GM21526 (cell line): Measurements from ENCODE around the gene NUP85.
"Not testable (repeated sequence)": the region's sequence is repeated elsewhere in the genome, so short reads cannot be mapped to it uniquely, and the experiment has no call there.

Experiments
- ATAC-seq: cut with Tn5 transposase; IDR thresholded peaks from one replicate; pipeline ENCODE4 v1.9.1; 2021; ENCODE audit warnings: moderate library complexity; ENCODE audit not compliant: unreplicated experiment, low FRiP score

The NUP85 gene, protein sequence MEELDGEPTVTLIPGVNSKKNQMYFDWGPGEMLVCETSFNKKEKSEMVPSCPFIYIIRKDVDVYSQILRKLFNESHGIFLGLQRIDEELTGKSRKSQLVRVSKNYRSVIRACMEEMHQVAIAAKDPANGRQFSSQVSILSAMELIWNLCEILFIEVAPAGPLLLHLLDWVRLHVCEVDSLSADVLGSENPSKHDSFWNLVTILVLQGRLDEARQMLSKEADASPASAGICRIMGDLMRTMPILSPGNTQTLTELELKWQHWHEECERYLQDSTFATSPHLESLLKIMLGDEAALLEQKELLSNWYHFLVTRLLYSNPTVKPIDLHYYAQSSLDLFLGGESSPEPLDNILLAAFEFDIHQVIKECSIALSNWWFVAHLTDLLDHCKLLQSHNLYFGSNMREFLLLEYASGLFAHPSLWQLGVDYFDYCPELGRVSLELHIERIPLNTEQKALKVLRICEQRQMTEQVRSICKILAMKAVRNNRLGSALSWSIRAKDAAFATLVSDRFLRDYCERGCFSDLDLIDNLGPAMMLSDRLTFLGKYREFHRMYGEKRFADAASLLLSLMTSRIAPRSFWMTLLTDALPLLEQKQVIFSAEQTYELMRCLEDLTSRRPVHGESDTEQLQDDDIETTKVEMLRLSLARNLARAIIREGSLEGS

DNA sequence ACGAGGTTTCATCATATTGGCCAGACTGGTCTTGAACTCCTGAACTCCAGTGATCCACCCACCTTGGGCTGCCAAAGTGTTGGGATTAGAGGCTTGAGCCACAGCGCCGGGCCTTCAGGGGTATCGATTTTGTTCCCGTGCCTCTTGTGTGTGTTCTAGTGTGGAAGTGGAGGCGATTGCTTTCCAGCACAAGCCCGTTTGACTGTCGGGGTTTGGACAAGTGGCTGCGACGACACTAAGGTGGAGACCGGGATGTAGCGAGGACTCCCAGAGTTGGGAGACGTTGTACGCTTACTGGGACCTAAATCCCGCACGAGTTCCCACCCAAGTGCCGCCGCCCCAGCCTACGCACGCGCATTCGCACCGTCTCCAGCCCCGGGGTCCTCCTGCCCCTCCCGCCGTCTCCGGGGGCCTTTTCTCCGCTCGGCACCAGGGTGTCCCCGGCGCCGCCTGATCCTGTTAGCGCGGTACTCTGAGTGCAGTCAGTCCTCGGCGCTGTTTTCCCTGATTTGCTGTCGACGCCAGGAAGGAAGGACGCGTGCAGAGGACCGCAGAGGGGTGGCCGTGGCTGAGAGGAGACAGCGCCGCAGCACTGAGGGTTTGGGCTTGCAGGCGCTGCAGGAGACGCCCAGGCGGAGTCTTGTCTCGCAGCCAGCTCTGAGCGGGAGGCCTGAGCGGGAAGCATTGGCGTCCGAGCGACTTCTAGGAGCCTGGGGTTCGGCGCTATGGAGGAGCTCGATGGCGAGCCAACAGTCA, at the start of gene NUP85:
NUP85 (plus strand) TSS at position 643 of the 756 bp plus-strand sequence; CDS start at position 726, 83 bp downstream.
- ATAC-seq, result peak; percentile 60

DNA sequence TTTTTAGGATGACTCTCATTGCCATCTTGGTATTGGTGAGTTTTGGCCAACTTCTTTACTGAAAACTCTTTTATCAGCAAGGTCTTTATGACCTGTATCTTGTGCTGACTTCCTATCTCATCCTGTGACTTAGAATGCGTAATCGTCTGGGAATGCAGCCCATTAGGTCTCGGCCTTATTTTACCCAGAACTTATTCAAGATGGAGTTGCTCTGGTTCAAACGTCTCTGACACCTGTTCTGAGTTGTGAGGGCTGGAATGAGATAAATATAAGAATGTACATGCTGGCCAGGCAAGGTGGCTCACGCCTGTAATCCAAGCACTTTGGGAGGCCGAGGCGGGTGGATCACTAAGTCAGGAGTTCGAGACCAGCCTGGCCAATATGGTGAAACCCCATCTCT, 47.0 kb upstream of the NUP85 start:
- not testable (repeated sequence) for ATAC-seq

DNA sequence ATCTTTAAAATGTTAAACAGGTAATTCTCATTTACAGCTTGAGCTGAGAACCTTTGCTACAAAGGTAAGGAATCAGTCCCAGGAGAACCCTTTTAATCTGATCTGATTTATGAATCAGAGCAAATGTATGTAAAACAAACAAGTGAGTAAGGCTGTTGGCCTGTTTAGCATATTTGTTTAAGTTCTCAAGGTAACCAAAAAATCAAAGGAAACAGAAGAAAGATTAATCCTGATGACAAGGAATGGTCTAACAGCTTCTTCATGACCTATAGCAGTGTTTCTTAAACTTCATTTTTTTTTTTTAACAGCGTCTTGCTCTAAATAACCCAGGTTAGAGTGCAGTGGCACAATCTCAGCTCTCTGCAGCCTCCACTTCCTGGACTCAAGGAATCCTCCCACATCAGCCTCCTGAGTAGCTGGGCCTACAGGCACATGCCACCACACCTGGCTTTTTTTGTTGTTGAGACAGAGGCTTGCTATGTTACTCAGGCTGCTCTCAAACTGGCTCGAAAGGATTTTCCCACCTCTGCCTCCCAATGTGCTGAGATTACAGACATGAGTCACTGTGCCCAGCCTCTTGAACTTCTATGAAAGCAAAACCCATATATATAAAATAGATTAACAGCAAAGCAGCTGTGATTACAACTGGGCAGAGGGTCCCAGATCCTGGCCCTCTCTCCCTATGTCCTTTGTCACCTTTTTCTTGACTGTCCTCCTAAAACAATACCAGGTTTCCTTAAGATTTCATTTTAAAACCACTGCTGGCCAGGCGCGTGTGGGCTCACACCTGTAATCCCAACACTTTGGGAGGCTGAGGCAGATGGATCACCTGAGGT, 46.1 kb upstream of the NUP85 start:
- ATAC-seq, result no peak

DNA sequence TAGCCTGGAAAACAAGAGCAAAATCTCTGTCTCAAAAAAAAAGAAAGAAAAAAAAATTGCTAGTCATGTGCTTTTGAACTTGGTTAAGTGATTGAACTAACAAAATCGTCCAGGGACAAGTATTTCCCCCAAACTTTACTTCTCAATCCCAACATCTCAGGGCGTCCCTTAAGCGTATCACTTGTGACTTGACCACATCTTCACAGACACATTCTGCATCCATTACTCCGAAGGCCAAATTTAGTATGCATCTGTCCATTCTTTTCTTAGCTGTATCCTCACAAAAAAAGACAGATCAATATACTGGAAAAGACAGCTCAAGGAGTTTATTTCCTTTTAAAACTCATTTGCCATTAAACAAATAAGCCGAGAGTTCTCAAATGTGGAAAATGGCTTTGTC, 45.3 kb upstream of the NUP85 start:
- no peak for ATAC-seq

DNA sequence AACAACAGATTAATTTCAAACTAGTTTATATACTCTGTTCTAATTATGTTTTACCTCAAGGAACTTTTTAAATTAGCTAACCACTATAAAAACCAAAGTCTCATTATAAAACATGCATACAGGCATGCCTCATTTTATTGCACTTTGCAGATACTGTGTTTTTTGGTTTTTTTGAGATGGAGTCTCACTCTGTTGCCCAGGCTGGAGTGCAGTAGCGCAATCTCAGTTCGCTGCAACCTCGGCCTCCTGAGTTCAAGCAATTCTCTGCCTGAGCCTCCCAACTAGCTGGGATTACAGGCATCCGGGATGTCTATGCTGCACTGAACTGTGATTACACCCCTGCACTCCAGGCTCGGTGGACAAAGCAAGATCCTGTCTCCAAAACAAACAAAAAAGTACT, 42.4 kb upstream of the NUP85 start:
- ATAC-seq, result no peak

DNA sequence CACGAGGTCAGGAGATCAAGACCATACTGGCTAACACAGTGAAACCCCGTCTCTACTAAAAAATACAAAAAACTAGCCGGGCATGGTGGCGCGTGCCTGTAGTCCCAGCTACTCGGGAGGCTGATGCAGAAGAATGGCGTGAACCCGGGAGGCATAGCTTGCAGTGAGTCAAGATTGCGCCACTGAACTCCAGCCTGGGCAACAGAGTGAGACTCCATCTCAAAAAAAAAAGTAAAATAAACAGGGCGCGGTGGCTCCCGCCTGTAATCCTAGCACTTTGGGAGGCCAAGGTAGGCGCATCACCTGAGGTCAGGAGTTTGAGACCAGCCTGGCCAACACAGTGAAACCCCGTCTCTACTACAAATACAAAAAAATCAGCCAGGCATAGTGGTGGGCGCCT, 40.9 kb upstream of the NUP85 start:
- not testable (repeated sequence) for ATAC-seq

DNA sequence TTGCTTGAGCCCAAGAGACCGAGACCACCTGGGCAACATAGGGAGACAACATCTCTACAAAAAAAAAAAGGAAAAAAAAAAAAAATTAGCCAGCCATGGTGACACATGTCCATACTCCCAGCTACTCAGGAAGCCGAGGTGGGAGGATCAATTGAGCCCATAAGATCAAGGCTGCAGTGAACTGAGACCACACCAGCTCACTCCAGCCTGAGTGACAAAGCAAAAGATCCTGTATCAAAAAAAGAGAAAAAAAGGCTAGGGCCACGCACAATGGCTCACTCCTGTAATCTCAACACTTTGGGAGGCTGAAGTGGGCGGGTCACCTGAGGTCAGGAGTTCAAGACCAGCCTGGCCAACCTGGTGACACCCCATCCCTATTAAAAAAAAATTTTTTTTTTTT, 36.5 kb upstream of the NUP85 start:
- ATAC-seq, result no peak

DNA sequence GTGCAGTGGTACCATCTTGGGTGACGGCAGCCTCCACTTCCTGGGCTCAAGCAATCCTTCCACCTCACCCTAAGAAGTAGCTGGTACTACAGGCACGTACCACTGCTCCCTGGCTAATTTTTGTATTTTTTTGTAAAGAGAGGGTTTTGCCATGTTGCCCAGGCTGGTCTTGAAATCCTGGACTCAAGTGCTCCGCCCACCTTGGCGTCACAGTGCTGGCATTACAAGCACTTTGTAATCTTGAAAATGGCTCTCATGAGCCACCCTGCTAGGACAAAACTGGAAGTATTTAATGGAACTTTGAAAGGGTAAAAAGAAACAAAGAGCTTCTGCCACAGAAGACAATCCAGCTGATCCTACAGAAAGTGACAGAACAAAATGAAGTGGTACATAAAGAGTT, 32.0 kb upstream of the NUP85 start:
- no peak for ATAC-seq

DNA sequence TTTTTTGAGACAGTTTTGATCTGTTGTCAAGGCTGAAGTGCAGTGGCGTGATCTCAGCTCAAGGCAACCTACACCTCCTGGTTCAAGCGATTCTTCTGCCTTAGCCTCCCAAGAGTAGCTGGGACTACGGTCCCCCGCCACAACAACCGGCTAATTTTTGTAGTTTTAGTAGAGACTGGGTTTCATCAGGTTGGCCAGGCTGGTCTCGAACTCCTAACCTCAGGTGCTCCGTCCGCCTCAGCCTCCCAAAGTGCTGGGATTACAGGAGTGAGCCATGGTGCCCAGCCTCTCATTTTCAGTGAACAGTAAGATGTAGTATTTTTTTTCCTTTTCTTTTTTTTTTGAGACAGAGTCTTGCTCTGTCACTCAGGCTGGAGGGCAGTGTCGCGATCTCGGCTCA, 30.5 kb upstream of the NUP85 start:
- ATAC-seq, result no peak

DNA sequence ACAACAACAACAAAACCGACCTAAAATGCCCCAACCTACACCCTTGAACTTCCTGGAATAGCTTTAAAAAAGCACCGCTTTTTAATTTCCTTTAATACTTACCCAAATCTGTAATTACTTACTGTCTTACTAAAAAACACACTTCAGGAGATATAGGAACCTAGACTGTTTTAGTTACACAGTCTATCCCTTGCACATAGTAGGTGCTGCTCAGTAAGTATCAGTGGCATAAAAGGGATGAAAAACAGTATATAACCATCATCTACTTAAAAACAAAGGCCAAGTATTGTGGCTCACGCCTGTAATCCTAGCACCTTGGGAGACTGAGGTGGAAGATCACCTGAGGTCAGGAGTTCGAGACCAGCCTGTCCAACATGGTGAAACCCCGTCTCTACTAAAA, 28.9 kb upstream of the NUP85 start:
- no peak for ATAC-seq

DNA sequence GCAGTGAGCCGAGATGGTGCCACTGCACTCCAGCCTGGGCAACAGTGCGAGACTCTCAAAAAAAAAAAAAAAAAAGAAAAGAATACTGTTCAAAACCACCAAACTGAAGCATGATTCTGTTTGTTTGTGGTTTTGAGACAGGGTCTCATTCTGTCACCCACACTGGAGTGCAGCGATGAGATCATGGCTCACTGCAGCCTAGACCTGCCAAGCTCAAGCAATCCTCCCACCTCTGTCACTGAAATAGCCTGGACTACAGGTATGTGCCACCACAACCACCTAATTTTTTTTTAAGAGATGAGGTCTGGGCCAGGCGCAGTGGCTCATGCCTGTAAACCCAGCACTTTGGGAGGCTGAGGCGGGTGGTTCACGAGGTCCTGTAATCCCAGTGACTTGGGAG, 27.0 kb upstream of the NUP85 start:
- ATAC-seq, result no peak

DNA sequence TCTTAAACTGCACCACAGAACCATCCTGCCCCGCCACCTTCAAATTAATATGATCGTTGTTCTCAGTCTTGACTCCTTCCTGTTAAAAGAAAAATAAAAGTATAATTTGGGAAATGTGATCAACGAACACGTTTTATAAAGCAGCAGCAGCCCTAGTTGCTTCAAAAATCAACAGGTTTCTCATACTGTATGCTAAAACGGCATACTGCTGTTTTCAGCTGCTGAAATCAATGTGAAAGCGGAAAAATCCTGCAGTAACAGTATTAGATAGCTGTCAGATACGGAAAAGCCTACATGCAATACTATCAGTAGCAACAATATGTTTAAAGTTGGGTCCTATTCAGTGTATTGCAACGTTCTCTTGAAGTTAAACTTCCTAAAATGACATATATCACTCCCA, 24.4 kb upstream of the NUP85 start:
- ATAC-seq, result no peak

DNA sequence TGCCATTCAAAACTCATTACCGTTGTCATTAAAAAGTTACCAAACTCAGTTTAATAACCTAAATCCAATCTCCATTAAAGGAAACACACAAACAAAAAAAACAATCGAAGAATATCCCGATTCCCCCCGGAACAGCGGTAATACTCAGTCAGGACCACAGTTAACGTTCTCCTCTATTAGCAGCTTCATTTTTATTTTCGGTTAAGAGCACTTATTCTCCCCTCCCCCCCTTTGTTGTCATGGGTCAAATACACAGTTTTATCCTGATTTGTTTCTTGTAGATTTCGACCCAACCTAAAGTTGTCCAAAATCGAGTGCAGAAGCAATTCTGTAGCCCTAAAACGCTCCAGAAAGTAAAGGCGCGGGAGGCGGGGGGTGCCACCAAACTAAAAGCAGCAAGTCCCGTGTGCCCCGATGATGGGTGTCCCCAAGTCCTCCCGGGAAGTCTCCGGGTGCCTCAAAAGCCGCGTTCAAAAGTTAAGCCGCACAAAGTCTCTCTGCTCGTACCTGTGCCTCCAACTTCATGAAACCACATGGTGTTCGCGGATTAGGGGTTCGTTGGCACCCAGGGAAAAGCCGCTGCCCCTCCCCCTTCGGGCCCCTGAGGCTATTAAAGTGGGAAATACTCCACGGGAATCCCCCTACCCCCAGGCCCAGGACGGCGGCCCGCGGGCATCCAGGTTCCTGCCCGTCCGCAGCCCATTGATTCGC, 23.7 kb upstream of the NUP85 start:
- no peak for ATAC-seq

DNA sequence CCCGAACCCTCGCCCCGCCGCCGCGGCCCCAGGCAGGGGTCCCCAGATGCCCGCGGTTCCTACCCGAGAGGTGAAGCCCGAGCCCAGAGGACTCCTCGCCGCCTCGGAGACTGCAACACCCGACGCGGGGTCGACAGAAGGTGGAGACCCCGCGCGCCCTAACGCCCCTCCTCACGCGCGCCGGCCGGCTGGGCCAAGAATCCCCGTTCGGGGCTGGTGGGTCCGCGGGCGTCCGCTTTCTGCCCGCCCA, 23.2 kb upstream of the NUP85 start:
- peak; percentile 21 for ATAC-seq

DNA sequence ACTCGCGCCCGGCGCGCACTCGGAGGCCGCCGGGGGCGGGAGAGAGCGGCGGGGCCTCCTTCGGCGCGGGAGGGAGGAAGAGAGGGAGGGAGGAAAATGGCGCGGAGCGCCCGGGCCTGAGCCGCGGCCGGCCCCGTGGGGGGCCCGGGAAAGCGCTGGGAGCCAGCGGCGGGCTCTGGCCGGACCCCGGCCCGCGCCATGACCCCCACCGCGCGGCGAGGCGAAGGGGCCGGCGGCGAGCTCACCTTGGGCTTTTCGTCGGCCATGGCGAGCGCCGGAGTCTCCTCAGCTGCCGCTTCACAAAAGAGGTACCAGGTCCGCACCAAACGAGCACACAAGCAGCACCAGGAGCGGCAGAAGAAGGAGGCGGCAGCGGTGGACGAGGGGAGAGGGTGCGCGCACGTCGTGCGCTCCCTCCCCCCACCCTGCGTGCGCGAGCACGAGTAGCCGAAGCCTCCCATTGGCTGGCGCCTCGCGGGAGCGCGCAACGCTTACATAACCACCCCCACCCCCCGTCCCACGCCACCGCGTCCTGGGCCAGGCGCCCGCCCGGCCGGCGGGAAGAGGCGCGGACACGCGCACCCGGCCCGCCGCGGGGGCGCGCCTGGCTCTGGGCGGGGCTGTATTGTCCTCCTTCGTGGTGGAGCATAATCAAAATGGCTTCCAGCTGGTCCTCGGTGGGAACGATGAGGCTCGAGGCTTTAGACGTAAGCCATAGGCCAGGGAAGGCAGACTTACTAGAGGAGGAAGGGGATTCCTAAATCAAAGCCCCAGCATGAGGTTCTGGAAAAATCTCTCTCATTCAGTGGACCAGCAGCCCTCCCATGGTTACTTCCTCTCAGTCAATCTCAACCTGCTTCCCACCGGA, 22.7 kb upstream of the NUP85 start, which contains the start of gene SUMO2:
SUMO2 (minus strand) TSS at position 391 of the 868 bp plus-strand sequence; CDS start at position 266, 125 bp downstream.
- ATAC-seq, result peak; percentile 60

DNA sequence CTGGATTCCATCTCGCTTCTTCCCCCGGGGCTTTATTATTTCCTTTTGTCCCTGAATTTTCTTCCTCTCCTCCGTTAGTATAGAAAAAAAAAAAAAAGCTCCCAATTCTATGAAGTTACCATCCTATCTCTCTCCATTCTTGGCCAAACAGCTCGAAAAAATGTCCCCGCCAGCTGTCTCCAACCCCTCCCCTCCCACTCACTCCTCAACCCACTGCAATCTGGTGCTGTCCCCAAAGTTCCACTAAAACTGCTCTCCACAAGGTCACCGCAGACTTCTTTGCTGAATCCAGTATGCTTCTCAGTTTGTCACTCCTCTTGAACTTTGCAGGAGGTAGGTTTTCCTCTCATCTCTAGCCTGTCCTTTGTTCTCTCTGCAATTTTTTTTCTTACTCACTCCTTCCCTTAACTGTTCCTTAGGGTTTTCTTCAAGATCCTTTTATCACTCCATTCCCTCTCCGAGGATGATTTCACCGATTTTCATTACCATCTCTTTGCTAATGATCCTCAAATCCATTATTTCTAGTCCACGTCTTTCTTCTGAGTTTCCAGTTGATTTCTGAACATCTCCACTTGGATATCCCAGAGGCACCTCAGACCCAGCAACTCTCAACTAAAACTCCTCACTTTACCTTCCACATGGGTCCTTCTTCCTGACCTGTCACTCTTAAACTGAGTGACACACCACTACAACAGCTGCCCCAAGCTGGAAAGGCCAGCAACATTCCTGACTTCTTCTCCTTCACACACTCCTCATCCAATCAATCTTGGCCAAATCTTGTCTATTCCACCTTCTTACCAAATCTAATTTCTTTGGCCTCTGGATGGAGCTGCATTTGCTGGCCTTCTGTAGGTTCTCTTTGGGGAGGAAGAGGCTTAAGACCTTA, 21.2 kb upstream of the NUP85 start:
- ATAC-seq, result no peak

DNA sequence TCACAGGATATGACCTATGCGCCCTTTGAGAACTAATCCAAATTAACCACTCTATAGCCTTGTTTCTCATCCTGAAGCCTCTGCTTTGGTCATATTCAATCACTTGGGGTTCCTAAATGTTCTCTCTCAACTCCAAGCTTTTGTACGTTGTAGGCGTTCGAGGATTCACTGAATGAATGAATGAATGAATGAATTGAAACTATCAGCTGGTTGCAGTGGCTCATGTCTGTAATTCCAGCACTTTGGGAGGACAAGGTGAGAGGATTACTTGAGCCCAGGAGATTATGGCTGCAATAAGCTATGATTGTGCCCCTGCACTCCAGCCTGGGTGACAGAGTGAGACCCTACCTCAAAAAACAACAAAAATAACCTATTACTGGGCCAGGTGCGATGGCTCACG, 16.9 kb upstream of the NUP85 start:
- no peak for ATAC-seq

DNA sequence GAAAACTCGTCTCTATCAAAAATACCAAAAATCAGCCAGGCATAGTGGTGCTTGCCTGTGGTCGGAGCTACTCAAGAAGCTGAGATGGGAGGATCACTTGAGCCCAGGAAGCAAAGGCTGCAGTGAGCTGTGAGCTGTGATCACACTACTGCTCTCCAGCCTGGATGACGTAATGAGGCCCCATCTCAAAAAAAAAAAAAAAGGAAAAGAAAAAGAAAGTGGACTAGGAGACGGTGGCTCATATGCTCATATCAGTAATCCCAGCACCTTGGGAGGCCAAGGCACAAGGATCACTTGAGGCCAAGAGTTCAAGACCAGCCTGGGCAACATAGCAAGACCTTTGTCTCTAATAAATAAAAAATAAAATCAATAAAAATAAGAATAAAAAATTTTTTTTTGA, 13.9 kb upstream of the NUP85 start:
- ATAC-seq, result no peak
